HuH-7.5 (cell line): Measurements from ENCODE around the gene DMBX1.

Experiments used
- DNase-seq: peaks from one replicate; pipeline ENCODE4 v3.0.0; 2011; ENCODE audit warnings: low spot score

DMBX1 gene

DNA sequence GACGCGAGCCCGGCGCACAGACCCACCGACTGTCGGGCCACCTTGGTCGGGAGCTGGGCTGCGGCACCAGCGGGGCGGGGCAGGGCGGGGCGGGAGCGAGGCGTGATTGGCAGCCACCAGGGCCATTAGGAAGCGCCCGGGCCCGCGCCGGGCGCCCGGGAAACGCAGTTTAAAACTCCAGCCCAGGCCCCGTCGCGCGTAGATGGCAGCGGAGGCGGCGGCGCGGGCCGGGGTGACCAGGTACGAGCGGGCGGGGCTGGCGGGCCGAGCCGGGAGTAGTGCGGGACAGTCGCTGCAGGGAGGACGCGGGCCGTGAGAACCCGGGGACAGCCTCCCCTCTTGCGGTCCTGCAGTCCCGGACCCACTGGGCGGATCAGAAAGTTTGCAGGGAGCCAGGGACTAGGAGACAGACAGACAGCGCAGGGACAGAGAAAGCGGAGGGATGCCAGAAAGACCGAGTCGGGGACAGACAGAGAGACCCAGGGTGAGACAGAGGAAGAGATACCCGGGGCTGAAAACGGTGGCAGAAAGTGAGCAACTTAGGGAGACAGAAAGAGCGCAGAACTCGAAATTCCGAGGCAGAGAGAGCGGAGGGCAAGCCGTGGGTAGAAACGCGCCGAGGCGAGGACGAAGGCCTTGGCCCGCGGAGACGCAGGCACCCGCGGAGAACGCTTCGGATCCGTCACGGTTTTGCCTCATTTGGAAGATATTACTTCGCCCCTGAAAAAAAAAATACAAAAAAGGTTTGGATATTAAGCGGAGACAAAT lies at the start of gene DMBX1:
DMBX1 (plus strand) TSS at position 199 of the 768 bp plus-strand sequence. CDS start 17,175 bp downstream, outside the sequence.
- peak; percentile 93 for DNase-seq

DNA sequence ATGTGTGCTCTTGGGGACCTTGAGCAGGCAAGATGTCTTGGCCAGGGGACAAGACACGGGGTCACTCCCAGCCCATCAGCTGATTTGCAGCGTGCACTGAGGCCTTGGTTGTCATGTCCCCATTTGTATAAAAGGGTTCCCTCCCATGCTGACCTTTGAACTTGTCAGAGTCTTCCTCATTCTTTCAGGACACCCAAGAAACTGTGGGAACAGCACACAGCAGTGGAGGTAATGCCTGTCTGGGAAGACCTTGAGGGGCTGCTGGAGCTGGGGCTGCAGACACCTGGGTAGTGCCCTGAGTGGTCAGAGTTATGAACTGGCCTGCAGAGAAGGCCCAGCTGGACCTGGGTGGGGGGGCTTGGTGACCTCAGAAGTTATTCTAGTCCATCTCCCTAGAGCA lies 49.2 kb upstream of the DMBX1 start:
- no peak for DNase-seq

DNA sequence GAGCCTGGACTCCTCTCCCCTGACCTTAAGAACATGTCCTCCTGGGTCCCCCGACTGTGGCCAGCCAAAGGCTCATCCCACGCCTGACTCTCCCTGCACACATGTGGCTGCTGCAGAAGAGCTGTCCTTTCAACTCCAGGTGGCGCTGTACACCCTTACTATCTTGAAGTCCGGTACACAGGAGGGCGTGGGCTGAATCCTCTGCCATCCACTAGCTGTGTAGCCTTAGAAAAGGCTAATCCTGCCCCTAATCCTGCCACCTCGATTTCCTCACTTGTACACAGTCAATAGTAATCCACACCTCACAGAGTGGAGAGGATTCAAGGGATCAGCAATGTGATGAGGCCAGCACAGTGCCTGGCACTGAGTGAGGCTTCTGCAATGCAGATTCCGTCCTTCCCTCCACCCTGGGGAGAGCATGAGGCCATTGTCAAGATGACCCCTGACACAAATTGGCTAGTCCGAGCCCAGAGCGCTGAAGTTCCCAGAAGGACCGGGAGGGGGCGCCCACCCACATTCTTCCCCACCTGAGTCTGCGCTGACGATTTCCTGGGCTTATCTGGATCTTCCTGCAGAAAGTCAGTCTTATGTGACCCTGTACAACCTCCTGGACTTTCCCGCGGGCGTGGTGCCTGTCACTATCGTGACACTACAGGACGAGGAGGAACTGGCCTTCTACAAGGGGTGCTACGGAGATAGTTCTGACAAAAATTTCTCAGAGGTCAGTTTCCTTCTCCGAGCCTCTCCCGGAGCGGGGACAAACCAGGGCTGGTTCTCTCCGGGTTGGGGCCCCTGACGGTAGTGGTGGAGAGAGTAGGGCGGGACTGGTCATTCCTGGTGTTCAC lies 47.1 kb upstream of the DMBX1 start:
- peak; percentile 82 for DNase-seq

DNA sequence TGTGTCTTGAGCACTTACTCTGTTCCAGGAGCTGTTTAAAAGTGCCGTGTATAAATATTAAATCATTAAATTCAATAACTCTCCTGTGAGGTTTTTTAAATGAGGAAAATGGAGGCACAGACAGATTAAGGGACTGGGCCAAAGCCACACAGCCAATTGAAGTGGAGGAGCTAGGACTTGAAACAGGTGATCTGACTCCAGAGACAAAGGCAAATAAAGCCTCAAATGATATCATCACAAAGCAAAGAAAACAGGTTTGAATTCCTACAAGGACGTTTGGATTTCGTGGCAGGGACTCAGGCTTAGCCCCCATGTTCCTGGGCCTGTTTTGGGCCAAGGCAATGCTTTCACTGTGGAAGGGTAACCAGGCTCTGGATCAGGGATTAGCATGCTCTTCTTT lies 45.2 kb upstream of the DMBX1 start:
- no peak for DNase-seq

DNA sequence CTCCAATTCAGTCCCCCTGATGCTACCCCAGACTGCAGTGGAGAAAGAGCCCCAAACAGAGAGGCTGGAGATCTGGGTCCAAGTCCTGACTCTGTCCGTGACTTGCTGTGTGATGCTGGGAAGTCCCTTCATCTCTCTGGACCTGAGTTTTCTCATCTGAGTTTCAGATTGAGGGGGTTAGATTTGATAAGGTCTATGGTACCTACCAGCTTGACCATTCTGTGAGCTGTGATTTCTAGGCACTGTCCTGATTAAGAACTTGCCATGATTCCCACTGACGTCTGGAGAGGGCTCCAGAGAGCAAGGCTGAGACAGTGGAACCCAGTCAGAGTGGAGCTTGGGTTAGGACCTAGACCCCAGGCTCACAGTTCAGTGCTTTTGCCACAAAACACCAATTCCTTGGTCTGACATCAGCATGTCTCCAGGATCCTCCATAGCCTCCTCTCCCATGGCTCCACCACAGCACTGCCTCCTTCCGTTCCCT lies 43.8 kb upstream of the DMBX1 start:
- DNase-seq: no peak

DNA sequence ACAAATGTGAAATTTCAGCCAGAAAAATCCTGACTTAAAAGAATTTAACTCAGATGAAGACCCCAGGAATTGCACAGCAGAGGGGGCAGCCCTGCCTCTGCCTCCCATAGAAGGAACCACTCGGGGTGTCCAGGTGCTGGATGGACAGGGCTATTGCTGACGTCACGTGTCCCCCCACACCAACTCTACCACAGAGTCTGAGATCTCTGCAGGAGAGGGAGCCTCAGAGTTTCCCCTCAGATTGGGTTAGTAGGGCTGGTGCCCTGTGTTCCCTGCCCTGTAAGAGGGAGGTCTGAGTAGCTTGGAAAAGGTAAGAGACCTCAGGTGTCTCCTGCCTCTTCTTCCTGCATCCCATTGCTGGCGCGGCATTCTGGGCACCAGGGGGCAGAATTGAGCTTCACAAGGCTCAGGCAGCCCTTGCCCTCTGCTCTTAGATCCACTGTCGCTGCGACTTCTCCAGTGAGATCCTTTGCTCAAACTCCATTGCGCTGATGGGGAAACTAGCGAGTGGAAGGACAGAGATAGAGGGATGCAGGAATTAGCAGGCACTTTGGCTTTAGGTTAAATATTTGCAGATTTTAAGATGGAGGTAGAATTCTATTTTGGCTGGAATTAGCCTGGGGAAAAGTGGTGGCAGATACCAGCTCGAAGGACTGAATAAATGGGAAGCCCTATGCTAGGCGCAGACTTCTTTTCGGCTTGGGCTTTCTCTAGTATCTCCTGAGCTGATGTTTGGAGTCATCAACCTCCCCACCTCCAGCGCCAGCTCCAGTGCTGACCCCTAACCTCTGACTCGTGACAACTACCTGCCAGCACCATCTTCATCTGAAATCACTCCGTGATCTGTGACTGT lies 42.8 kb upstream of the DMBX1 start:
- DNase-seq: peak; percentile 87

DNA sequence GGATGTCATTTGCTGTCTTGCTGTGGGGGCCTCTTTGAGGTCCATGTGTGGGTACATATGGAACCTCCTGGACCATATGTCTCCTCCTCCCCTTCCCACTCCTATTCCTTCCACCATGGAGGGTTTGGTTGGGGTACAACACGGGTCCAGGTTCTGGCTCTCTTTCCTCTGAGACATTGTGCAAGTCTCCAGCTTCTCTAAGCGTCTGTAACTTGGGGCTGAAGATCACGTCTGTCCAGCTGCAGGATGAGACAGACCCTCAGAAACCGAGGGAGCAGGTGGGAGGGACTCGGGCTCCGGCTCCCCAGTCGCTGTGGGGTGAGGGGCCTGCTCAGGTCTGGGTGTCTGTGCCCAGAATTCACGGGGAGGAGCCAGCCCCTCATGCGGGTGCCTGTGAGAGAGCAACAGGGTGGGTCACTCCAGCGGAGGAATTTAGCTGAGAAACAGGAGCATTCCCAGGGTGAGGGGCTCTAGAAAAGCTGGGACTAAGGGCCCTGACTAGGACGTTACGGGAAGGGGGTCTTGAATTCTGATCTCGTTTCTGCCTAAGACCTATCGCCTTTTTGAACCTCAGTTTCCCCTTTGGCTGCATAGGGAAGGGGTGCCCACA lies 42.0 kb upstream of the DMBX1 start:
- no peak for DNase-seq

DNA sequence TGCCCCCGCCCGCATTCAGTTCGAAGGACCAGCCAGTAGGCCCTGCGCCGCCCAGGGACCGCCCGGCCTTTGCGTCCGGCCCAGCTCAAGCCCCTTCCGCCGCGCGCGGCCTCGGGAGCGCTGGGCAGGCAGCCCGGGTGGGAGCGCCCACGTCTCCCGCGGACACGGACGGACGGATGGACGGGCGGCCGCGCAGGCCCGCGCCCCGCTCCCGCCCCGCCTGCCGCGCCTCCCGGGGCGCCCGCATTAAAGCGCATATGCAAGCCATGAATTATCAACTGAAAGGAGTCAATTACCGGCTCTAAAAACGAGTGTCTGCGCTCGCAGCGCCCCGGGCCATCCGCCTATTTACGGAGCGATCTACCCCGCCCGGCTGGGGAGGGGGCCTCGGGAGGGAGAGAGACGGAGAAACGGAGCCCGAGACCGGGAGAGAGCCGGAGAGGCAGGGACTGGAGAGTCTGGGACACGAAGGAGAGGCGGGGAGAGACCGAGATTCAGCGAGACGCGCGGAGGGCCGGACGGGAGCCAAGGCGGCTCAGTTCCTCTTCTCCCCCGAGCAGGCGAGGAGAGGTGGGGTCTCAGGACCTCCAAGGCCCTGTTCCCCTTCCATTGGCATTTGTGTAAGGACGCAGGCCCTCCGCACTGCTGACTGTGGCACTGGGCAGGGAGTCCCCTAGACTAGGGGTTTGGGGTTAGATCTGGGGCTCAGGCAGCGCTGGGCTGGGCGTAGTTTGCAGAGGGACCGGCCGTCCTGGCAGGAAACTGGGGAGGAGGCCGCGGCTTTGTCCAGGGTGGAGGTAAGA lies 41.3 kb upstream of the DMBX1 start:
- no peak for DNase-seq

DNA sequence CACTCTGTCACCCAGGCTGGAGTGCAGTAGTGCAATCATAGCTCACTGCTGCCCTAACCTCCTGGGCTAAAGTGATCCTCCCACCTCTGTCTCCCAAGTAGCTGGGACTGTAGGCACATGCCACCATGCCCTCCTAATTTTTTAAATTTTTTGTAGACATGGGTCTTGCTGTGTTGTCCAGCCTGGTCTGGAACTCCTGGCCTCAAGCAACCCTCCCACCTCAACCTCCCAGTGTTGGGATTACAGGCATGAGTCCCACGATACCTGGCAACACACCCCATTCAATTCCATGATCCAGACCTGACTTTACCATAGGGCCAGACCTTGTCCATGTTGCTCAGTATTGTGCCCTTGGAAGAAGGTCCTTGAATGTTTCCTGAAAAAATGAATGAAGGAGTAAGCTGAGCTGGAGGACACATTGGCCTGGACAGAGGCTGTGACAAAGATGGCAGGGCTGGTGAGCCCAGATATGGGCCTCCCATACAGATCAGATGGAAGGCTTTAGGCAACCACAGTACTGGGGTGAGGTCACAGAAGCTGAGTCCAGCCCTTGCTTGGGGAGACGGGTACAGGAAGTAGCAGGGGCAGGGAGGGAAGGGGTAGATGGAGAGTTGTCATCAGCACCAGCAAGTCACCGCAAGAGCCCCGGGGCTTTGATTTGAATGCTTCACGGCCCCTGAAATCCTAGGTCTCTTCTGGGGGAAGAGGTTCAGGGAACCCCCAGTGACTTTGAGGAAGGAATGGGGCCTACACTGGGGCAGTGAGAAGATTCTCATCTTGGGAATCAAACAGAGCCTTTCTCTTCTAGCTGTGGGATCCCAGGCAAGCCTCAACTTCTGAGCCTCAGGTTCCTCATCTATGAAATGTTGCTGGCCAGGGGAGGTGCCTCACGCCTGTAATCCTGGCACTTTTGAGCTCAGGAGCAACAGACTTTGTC lies 40.1 kb upstream of the DMBX1 start:
- no peak for DNase-seq

DNA sequence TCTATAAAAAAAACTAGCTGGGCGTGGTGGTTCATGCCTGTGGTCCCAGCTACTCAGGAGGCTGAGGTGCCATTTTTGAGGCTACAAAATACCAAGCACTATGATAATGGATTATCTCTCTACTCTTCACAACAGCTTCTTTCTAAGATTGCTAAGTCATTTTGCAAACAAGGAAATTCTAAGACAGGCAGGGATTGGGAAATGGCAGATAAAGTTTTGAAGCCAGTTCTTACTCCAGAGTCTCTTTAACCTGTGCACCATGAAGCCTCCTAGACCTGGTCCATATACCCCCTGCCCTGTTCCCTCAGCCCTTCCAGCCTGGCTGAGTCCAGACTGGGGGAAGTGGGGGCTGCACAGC lies 39.5 kb upstream of the DMBX1 start:
- DNase-seq: no peak

DNA sequence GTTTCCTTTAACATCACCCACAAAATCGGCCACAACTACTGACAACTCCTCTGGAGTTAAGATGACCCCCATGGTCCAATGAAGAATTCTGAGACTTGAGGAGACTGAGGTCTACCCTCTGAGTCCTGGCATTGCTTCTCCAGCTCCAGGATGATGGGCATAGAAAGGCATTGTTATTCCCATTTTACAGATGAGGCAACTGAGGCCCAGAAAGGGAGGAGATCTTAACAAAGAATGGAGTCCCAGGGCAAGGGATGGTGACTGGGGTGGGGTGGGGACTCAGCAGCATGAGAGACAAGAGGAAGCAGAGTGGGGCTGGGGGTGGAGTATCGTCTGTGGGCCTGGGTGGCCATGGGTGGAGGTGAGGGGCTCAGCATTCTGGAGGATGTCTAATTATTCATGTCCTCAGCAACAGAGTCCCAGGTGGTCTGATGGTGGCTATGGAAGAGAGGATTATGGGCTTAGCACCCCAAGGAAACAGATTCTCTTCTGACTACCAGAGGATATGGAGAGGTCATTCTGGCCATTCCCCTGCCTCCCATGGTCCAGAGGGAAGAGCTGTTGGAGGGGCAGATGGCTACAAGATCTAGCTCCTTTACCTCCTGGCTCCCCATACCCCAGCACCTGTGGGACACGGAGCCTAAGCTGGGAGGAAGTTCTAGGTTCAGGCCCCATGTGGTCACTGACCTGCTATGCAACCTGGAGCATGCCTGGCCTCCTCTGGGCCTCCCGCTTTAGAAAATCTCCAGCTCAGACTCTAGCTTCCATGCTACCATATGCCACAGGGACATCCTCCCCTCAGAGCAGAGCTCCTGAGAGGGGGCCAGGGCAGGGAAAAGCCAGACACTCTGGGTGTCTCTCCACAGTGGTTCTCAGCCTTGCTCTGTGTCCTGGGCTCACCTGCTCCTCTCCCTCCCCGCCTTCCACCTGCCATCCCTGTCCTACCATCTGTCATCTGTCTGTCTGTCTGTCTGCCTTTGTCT lies 37.4 kb upstream of the DMBX1 start:
- DNase-seq: no peak

DNA sequence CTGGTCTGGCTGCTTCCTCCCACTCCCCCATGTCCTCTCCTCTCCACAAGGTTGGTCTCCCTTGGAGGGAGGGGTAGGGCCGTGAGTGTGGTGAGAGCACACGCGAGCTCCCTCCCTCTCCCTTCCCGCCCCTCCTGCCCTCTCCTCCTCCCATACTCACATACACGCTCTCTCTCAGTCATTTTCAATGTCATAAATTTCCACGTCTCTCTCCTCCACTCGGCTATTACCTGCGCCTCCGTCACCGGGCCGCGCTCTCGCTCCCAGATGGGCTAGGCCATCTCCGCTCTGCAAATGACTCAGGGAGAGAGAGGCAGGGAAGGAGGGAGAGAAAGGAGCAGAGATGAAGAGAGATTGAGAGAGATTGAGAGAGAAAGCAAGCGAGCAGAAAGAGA lies 36.7 kb upstream of the DMBX1 start:
- no peak for DNase-seq

DNA sequence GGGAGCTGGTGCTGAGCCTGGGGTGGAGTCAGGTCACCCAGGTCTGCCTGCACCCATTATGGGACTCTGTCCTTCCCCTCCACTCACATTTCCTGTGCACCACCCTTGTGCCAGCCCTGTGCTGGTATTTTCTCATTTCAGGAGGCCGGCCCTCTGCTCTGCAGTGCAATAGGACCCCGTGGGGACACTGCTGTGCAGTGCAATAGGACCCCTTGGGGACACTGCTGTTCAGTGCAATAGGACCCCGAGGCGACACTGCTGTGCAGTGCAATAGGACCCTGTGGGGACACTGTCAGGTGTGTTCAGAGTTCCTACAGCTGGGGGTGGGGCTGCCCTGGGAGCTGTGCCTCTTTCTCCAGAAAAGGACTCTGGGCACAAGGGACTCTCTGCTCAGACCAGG lies 36.2 kb upstream of the DMBX1 start:
- no peak for DNase-seq

DNA sequence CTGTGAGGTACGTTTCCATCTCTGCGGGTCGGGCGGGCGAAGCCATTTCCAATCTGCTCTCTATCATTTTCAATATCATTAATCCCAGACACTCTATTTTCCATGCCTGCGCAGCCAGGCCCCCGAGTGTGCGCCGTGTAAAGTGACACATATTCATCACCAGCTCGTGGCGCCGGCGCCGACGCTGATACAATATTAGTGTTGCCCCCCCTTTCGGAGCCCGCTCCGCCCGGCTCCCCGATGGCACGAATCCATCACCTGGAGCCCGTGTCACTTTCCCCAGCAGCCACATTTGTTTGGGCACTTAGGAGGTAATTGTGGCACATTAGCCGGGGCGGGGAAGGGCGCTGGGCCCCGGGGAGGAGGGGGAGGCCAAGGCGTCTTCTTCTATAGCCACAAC lies 33.7 kb upstream of the DMBX1 start:
- DNase-seq: no peak

DNA sequence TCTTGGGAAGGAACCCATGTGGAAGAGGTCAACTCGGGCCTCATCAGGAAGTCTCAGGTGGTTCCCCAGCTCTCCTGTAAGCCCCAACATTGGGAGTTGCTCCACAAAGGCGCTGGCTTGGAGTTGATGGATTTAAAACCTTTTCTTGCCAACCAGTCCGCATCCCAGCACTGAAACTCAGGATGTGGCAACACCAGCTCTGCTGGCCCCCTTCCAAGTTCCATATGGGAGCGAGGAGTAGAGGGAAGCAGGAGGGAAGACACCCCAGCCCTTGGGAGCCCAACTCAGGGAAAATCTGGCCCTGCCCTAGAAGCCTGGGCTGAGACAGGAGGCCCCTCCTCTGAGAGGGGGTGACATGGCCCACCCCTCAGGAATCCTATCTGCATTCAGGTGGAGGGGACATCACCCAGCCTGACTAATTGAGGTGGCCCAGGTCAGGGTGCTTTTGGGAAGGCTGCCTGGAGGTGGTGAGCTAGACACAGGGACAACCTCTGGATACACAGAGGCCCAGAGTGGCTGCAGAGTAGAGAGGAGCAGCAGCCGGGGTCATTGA lies 33.1 kb upstream of the DMBX1 start:
- no peak for DNase-seq

DNA sequence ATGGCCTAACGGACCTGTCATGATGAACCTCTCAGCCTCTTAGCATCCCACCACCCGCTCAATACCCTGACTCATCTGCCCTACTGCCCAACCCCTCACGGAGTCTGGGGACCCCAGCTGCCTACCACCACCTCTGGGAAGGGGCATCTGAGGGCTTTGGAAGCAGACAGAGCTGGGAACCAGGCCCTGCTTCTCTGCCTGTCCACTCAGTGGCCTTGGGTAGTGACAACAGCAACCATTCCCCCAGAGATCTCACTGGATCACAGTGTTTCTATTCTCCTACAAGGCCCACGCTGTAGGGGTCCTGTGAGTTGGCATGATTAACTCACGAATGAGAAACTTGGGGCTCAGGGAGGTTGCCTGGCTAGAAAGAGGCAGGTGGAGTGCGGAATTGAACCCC lies 32.5 kb upstream of the DMBX1 start:
- DNase-seq: no peak

DNA sequence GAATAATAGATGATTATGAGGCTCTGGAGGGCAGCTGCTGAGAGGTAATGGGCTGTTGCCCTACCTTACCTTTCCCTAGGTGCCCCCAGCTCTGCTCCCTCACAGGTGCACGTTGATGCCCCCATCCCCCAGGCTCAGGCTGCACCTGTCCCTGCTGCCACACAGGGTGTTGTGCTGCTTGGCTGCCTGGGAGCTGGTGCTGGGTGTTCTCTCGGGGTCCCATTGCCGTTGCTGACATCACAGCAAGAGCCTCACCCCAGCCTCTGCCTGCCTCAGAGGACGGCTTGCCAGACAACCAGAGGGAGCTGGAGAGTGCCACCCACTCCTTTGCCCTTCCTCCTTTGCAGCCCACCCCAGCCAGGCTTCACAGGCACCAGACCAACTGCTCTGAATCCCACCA lies 31.4 kb upstream of the DMBX1 start:
- no peak for DNase-seq

DNA sequence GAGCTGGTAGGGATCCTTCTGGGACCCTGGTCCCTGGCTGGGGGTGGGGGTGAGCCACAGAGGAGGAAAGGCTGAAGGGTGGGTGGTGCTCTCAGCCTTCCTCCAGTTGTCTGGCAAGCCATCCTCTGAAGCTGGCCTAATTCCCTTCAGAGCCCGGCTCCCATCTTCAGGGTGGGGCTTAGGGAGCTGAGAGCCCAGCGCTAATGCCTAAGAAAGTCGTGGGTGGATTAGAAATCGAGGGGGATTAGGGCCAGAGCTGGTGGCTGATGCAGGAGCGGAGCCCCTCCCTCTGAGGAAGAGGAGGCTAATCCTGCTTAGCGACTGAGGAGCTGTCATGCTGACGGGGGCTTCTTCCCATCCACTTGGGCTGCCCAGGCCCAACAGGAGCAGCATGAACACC lies 30.8 kb upstream of the DMBX1 start:
- DNase-seq: no peak
